Measurements from ENCODE around the gene ZNF300. TPM values are rescaled to one million over a fixed set of nuclear protein-coding genes. Genes with fewer than 3 reads are reported as not detected.
"Not testable (repeated sequence)": the region's sequence is repeated elsewhere in the genome, so short reads cannot be mapped to it uniquely, and the experiment has no call there.

The ZNF300 gene
- total RNA-seq, 1 donor from 2014 or later = 2.7 TPM

DNA sequence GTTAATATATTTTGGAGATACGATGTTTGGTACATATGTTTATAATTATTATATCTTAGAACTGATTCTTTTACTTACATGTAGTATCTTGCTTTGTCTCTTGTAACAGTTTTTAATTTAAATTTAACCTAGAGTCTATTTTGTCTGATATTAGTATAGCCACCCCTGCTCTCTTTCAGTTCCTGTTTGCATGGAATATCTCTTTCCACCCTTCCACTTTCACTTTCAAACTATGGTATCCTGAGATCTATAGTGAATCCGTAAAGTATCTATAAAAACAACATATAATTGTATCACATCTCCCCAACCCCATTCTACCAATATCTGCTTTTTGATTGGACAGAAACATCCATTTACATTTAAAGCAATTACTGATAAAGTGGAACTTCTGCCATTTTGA, 51.2 kb downstream of the ZNF300 start:
- no peaks in the 10 kb centered on the region for H3K27me3 ChIP-seq
- H3K9me3 ChIP-seq = no peaks in the 10 kb centered on the region
- no peak overlapping the region for H3K4me3 ChIP-seq
- H3K27ac ChIP-seq = no peak overlapping the region
- H3K4me1 ChIP-seq = no peaks in the 10 kb centered on the region
- no peak for DNase-seq (ENCODE audit: extremely low spot score in 2 of 2)
- intact Hi-C loops (cut with DNase I) = no loop called here
- no peaks in the 10 kb centered on the region for H3K36me3 ChIP-seq
- TF ChIP-seq CTCF (IDR thresholded peaks at IDR 0.05) (no peak), POLR2AphosphoS5 (IDR thresholded peaks at IDR 0.05; ENCODE audit: insufficient read depth in 1 of 2, low read depth in 1 of 2) (no peak), POLR2A (IDR thresholded peaks at IDR 0.05) (no peak)

DNA sequence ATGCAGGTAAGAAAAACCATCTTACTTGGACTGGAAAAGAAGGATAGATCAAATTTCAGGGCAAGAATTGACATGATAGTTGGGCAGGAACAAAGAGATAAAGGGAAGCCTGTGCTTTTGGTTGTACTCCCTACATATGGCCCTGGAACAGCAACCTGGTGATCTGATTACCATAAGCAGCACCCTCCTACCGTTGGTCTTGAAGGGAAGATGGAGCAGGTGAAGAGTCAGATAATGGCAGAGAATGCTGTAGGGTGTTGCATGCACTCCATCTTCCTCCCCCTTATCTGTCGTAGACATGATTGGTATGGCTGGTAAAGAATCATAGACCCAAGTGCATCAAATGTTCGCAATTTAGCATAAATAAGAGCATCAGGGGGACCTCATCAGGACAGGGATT, 53.7 kb downstream of the ZNF300 start:
- no peak overlapping the region for H3K27ac ChIP-seq
- H3K36me3 ChIP-seq = no peaks in the 10 kb centered on the region
- no peak overlapping the region for H3K4me3 ChIP-seq
- DNase-seq (ENCODE audit: extremely low spot score in 2 of 2) = no peak
- H3K27me3 ChIP-seq = no peaks in the 10 kb centered on the region
- TF ChIP-seq POLR2A (IDR thresholded peaks at IDR 0.05) = no peak
- no peak for TF ChIP-seq POLR2AphosphoS5 (IDR thresholded peaks at IDR 0.05; ENCODE audit: insufficient read depth in 1 of 2, low read depth in 1 of 2)
- TF ChIP-seq CTCF (IDR thresholded peaks at IDR 0.05) = no peak
- intact Hi-C loops (cut with DNase I) = no loop called here
- no peaks in the 10 kb centered on the region for H3K9me3 ChIP-seq
- H3K4me1 ChIP-seq = no peaks in the 10 kb centered on the region

- Histone ChIP-seq H3K27me3 (no peaks in the 10 kb centered on the region), H3K27ac (no peak overlapping the region), H3K4me1 (no peaks in the 10 kb centered on the region), H3K4me3 (no peak overlapping the region), H3K36me3 (no peaks in the 10 kb centered on the region), H3K9me3 (no peaks in the 10 kb centered on the region)
- TF ChIP-seq CTCF (IDR thresholded peaks at IDR 0.05) (no peak), POLR2A (IDR thresholded peaks at IDR 0.05) (no peak), POLR2AphosphoS5 (IDR thresholded peaks at IDR 0.05; ENCODE audit: insufficient read depth in 1 of 2, low read depth in 1 of 2) (no peak)
- DNase-seq (ENCODE audit: extremely low spot score in 2 of 2) = no peak
- intact Hi-C loops (cut with DNase I) = no loop called here
Measured at GRCh38 chr5:150848271-150848670, 56.5 kb downstream of the ZNF300 start.

GRCh38 chr5:150847334-150847695, 57.5 kb downstream of the ZNF300 start:
- no peaks in the 10 kb centered on the region for H3K9me3 ChIP-seq
- H3K36me3 ChIP-seq = no peaks in the 10 kb centered on the region
- no peaks in the 10 kb centered on the region for H3K27me3 ChIP-seq
- H3K4me3 ChIP-seq = no peak overlapping the region
- H3K27ac ChIP-seq = no peak overlapping the region
- no peak for TF ChIP-seq POLR2A (IDR thresholded peaks at IDR 0.05)
- no peak for TF ChIP-seq CTCF (IDR thresholded peaks at IDR 0.05)
- TF ChIP-seq POLR2AphosphoS5 (IDR thresholded peaks at IDR 0.05; ENCODE audit: insufficient read depth in 1 of 2, low read depth in 1 of 2) = no peak
- intact Hi-C loops (cut with DNase I) = no loop called here
- DNase-seq (ENCODE audit: extremely low spot score in 2 of 2) = no peak
- H3K4me1 ChIP-seq = no peaks in the 10 kb centered on the region

- Histone ChIP-seq H3K4me1 (no peaks in the 10 kb centered on the region), H3K36me3 (no peaks in the 10 kb centered on the region), H3K4me3 (no peak overlapping the region), H3K27me3 (no peaks in the 10 kb centered on the region), H3K9me3 (no peaks in the 10 kb centered on the region), H3K27ac (no peak overlapping the region)
- no peak for DNase-seq (ENCODE audit: extremely low spot score in 2 of 2)
- TF ChIP-seq CTCF (IDR thresholded peaks at IDR 0.05) (peak; percentile 59 to 71 (median 66)), POLR2AphosphoS5 (IDR thresholded peaks at IDR 0.05; ENCODE audit: insufficient read depth in 1 of 2, low read depth in 1 of 2) (peak in 1 of 2 donors; percentile 33), POLR2A (IDR thresholded peaks at IDR 0.05) (no peak)
- intact Hi-C loops (cut with DNase I) = no loop called here
Measured at GRCh38 chr5:150846654-150847333, 58.0 kb downstream of the ZNF300 start.

DNA sequence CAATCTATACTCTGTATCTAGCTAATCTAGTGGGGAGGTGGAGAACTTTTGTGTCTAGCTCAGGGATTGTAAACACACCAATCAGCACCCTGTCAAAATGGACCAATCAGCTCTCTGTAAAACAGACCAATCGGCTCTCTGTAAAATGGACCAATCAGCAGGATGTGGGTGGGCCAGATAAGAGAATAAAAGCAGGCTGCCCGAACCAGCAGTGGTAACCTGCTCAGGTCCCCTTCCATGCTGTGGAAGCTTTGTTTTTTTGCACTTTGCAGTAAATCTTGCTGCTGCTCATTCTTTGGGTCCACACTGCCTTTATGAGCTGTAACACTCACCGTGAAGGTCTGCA, 58.5 kb downstream of the ZNF300 start, which contains the start of gene IRGM:
Gene IRGM (plus strand): TSS at position 214 of the 346 bp plus-strand sequence. CDS start 1,603 bp downstream, outside the sequence.
- H3K27me3 ChIP-seq; H3K4me3 ChIP-seq; H3K4me1 ChIP-seq; DNase-seq (ENCODE audit: extremely low spot score in 2 of 2); H3K36me3 ChIP-seq; intact Hi-C loops (cut with DNase I); H3K27ac ChIP-seq; H3K9me3 ChIP-seq: not testable (repeated sequence)

GRCh38 chr5:150845185-150845859, 59.5 kb downstream of the ZNF300 start:
- DNase-seq (ENCODE audit: extremely low spot score in 2 of 2); H3K9me3 ChIP-seq; H3K27ac ChIP-seq; H3K4me1 ChIP-seq; H3K36me3 ChIP-seq; intact Hi-C loops (cut with DNase I); H3K4me3 ChIP-seq; H3K27me3 ChIP-seq: not testable (repeated sequence)
